ENCODE results near the gene S100A1.
A peak's percentile ranks its signal among the peaks of the same experiment; 100 is the strongest.
"Not testable (repeated sequence)": the region's sequence is repeated elsewhere in the genome, so short reads cannot be mapped to it uniquely, and the experiment has no call there.

Gene S100A1

GRCh38 chr1:153631047-153632022 is 3.1 kb downstream of the S100A1 start:
- DNase-seq: no peak

GRCh38 chr1:153633161-153633753 is 5.0 kb downstream of the S100A1 start:
- no peak for DNase-seq

- DNase-seq: peak; percentile 97
Observed at GRCh38 chr1:153633754-153634665, 5.8 kb downstream of the S100A1 start, which contains the start of gene CHTOP. TSS of gene CHTOP (plus strand) at chr1:153634066. CDS start at chr1:153636589, 2,523 bp downstream.

- no peak for DNase-seq
Observed at GRCh38 chr1:153635872-153636271, 7.6 kb downstream of the S100A1 start.

GRCh38 chr1:153636312-153636711 is 8.1 kb downstream of the S100A1 start:
- no peak for DNase-seq

DNA sequence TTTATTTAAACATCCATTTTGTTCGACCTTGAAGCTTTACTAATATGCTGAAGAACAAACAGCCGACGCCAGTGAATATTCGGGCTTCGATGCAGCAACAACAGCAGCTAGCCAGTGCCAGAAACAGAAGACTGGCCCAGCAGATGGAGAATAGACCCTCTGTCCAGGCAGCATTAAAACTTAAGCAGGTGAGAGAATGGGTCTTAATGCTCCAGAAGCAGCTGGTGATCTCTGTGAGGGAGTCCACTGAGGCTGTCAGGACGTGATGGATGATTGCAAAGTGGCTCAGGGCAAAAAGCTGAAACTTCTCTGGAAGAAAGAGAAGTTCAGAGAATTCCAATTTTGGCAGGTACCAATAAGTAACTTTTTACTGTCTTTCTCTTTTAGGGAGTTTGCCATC is 10.0 kb downstream of the S100A1 start:
- DNase-seq: no peak

DNA sequence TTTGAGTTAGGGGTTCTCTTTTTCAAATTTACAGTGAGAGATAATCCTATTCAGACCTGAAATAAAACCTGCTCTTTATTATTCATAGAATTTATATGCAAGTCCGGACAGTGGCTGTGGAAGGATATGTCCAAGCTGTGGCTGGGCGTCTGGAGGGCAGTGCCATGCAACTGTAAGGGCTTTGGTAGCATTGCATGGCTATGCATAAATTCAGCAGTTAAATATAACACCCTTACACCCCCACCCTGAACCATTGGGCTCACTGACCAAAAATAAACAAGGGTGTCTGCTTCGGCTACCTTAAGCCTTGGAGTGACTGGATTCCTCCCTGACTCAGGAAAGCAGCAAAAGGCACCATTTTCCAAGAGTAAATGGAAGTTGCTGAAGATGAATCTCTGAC is 11.0 kb downstream of the S100A1 start:
- no peak for DNase-seq

DNA sequence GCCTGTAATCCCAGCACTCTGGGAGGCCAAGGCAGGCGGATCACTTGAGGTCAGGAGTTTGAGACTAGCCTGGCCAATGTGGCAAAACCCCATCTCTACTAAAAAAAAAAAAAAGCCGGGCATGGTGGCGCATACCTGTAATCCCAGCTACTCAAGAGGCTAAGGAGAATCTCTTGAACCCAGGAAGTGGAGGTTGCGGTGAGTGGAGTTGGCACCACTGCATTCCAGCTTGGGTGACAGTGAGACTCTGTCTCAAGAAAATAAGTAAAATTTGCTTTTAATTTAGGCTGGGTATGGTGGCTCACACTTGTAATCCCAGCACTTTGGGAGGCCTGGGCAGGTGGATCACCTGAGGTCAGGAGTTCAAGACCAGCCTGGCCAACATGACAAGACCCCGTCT is 12.0 kb downstream of the S100A1 start:
- not testable (repeated sequence) for DNase-seq

- no peak for DNase-seq
Observed at GRCh38 chr1:153640861-153641260, 12.6 kb downstream of the S100A1 start.

DNA sequence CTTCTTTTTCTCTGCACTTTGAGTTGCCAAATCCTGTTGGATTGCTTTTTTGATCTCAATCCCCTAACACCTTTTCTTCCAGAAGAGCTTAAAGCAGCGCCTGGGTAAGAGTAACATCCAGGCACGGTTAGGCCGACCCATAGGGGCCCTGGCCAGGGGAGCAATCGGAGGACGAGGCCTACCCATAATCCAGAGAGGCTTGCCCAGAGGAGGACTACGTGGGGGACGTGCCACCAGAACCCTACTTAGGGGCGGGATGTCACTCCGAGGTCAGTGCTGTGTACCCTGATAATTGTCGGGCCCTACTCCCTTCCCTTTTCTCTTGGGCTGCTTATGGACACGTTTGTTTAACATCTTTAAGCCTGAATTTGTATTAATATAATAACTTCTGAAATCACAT is 13.9 kb downstream of the S100A1 start:
- DNase-seq: no peak

DNA sequence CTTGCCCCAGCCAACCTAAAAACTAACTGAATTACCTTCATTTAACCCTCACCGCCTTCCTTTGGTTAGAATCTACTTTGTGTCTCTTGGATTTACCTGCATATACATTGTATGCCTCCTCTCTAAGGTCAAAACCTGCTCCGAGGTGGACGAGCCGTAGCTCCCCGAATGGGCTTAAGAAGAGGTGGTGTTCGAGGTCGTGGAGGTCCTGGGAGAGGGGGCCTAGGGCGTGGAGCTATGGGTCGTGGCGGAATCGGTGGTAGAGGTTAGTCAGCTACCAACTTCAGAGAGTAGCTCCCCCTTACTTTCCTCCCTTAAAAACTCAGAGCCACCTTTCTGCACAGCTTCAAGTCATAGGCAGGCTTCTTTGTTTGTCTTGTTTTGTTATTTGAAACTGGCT is 14.9 kb downstream of the S100A1 start:
- no peak for DNase-seq

- DNase-seq: no peak
Observed at GRCh38 chr1:153643816-153644215, 15.6 kb downstream of the S100A1 start.

GRCh38 chr1:153646672-153647345 is 18.6 kb downstream of the S100A1 start:
- DNase-seq: no peak

GRCh38 chr1:153647346-153647714 is 19.1 kb downstream of the S100A1 start:
- no peak for DNase-seq

GRCh38 chr1:153648000-153648643 is 19.9 kb downstream of the S100A1 start:
- DNase-seq: no peak

DNA sequence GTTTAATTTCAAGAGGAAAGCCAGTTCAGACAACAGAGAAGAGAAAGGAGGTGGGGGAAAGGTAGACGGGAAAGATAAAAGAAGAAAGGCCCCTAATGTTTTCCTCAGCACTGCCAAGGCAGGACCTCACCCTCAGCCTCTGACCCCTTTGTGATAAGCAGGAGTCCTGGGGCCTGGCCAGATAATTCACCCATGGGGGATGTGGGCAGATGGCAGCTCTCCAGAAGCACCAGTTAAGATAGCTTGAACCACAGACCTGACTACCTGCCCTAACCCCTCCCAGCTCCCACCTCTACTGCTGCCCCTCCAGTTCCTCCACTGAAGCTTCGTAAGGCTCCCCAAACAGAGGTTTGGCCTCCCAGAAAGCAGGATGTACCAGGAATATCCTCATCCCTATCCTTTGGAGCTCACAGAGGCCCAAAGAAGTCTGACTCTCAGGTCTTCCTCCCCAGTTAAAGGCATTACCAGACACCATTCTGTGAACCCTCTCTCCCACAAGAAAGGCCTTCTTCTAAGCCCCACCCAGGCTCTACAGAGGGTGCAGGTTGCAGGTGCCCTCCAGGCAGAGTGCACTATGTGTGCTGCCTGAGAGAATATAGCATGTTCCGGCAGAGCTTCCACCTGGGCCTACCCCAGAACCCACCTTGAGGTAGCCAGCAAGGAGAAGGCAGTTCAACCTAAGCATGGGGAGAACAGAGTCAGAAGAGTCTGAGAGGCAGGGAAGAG is 21.1 kb downstream of the S100A1 start:
- DNase-seq: peak; percentile 32

- no peak for DNase-seq
Observed at GRCh38 chr1:153649863-153650235, 21.6 kb downstream of the S100A1 start.

- DNase-seq: no peak
Observed at GRCh38 chr1:153651771-153652170, 23.5 kb downstream of the S100A1 start.

- DNase-seq: no peak
Observed at GRCh38 chr1:153652805-153653500, 24.7 kb downstream of the S100A1 start.

DNA sequence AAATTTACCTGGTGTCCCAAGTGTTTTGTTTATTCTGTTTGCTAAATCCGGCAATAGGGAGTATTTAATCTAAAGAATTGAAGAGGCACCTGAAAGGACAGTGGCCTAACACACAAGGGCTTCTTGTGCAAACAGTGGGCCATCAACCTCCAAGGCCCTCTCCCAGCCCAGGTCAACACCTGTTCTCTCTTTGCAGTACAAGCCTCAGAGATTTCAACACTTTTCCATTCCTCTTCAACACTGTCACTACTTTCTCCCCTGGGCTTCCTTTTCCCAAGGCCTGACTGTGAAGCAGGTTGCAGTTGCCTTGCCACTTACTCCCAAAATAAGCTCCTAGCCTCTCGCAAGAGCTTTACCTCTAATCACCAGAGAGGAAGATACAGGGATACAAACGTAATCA is 27.1 kb downstream of the S100A1 start:
- DNase-seq: no peak

Data from central memory CD4-positive, alpha-beta T cell (primary cell).